ENCODE data around the gene MT2A. TPM values are rescaled to one million over a fixed set of nuclear protein-coding genes. Genes with fewer than 3 reads are reported as not detected.

The MT2A gene
- total and polyA plus RNA-seq, 2 of the 13 experiments (the other 11 are each of a cell fraction or from before 2014, with no cell fraction given), result 135 to 371 TPM

DNA sequence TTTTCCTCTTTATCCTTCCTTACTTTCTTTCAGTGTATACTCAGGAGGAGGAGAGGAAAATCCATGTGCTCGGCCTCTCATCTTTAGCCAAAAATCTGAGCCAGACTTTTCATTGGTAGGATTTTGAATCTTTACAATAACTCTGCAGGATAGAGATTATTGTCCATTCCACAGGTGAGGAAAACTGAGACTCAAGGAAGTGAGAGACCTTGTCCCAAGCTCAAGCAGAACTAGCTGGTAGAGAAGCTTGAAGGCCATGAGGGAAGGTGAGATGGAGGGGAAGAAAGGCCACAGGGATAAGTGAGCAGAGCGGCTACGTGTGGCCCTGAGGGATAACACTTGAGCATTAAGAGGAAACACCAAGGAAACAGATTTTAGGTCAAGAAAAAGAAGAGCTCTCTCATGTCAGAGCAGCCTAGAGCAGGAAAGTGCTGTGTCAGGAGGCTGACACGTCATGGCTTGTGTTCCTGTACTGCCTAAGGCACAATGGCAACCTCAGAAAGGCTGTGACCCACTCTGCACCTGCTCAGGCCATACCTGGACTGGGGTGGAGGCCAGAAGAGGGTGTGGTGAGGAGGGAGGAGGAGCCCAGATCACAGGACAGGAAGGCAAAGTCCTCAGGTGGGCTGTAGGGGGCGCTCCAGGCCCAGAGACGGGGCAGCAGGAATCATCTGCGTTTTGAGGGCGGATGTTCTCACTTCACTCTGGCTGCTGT, 31.6 kb upstream of the MT2A start (continued):
- TF ChIP-seq, protein P1, sequence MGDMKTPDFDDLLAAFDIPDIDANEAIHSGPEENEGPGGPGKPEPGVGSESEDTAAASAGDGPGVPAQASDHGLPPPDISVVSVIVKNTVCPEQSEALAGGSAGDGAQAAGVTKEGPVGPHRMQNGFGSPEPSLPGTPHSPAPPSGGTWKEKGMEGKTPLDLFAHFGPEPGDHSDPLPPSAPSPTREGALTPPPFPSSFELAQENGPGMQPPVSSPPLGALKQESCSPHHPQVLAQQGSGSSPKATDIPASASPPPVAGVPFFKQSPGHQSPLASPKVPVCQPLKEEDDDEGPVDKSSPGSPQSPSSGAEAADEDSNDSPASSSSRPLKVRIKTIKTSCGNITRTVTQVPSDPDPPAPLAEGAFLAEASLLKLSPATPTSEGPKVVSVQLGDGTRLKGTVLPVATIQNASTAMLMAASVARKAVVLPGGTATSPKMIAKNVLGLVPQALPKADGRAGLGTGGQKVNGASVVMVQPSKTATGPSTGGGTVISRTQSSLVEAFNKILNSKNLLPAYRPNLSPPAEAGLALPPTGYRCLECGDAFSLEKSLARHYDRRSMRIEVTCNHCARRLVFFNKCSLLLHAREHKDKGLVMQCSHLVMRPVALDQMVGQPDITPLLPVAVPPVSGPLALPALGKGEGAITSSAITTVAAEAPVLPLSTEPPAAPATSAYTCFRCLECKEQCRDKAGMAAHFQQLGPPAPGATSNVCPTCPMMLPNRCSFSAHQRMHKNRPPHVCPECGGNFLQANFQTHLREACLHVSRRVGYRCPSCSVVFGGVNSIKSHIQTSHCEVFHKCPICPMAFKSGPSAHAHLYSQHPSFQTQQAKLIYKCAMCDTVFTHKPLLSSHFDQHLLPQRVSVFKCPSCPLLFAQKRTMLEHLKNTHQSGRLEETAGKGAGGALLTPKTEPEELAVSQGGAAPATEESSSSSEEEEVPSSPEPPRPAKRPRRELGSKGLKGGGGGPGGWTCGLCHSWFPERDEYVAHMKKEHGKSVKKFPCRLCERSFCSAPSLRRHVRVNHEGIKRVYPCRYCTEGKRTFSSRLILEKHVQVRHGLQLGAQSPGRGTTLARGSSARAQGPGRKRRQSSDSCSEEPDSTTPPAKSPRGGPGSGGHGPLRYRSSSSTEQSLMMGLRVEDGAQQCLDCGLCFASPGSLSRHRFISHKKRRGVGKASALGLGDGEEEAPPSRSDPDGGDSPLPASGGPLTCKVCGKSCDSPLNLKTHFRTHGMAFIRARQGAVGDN (CRISPR knock-in tag; IDR thresholded peaks at IDR 0.05), result peak; percentile 58
- TF ChIP-seq KDM5B (CRISPR knock-in tag; IDR thresholded peaks at IDR 0.05; ENCODE audit: borderline replicate concordance) (0 out of 2 replicates have a peak, but pooled peaks have one; percentile 20), KLF6 (CRISPR knock-in tag; IDR thresholded peaks at IDR 0.05) (no peak), ELF3 (CRISPR knock-in tag; IDR thresholded peaks at IDR 0.05) (peak; percentile 78), SAFB2 (CRISPR knock-in tag; IDR thresholded peaks at IDR 0.05; ENCODE audit: borderline replicate concordance, low read depth) (no peak), TMF1 (CRISPR knock-in tag; IDR thresholded peaks at IDR 0.05; ENCODE audit: low read depth) (peak; percentile 50; the same call in 1 of the 2 replicates), ZSCAN12 (CRISPR knock-in tag; IDR thresholded peaks at IDR 0.05) (no peak), CREB1 (IDR thresholded peaks at IDR 0.05) (peak; percentile 52), CREB1 (CRISPR knock-in tag; IDR thresholded peaks at IDR 0.05) (no peak)

DNA sequence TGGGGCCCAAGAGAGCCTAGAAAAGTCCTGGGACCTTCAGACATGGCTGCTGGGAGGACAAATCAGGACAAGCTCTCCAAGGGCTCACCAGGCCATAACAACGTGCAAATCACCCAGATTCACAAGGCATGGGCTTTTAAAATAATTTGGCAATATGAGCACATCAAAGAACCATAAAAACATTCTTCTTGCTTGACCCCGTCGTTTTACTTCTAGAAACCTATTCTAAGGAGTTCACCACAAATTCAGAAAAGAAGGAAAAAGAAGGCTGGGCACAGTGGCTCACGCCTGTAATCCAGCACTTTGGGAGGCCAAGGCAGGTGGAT, 31.1 kb upstream of the MT2A start:
- Histone ChIP-seq H2AFZ (ENCODE audit: low read length) (no peak overlapping the region), H3K27ac (ENCODE audit: extremely low read length, insufficient read depth, low read length) (no peak overlapping the region), H3K27me3 (ENCODE audit: control insufficient read depth in 1 of 2, insufficient read depth in 2 of 2, low read length in 2 of 2) (peaks cover 0 to 5% of the 10 kb centered on the region in 2 experiments; a peak in 2 of 5 replicates), H3K9me3 (ENCODE audit: low read length) (peaks cover 4% of the 10 kb centered on the region; the same call in 1 of the 2 replicates), H3K4me2 (ENCODE audit: low read depth, low read length) (no peak overlapping the region), H4K20me1 (ENCODE audit: insufficient read depth, low read length) (no peaks in the 10 kb centered on the region), H3K4me1 (ENCODE audit: insufficient read depth, low read length) (no peaks in the 10 kb centered on the region), H3K4me3 (replicated peaks in 1 of 3; ENCODE audit: insufficient read depth in 1 of 3, low read depth in 2 of 3, low read length in 3 of 3) (no peak overlapping the region), H3K9ac (ENCODE audit: insufficient read depth, low read depth, low read length) (no peak overlapping the region), H3K36me3 (replicated peaks in 1 of 2; ENCODE audit: control insufficient read depth in 1 of 2, insufficient read depth in 2 of 2, low read length in 2 of 2) (no peaks in the 10 kb centered on the region), H3K79me2 (ENCODE audit: insufficient read depth, low read length) (no peaks in the 10 kb centered on the region)
- BruUV-seq (replicated peaks), result no TSS peak
- ATAC-seq, result no peak
- intact Hi-C loops (cut with micrococcal nuclease; ENCODE audit: unreplicated experiment) (loop anchor here (1.0 to 5.0 kb wide), 4 partner anchors 23 to 272 kb away; no protein-coding TSS in a partner anchor), in situ Hi-C loops (cut with HindIII; ENCODE audit: extremely low pct_ligation_motif_present, low pct_unique_long_range_greater_than_20kb) (loop anchor here (5.0 kb wide), 1 partner anchor 125 kb away; no protein-coding TSS in a partner anchor)
- no peak for DNase-seq (ENCODE audit: low spot score)
- FAIRE-seq, result no peak
- 70% methylated on average over 4 of the region's 4 CpGs for WGBS (ENCODE audit: low lambda C conversion rate)
- CTCF ChIA-PET (ENCODE audit: low intra/inter-chr PET ratio, low total read pairs), result interaction anchor here (1.0 to 1.5 kb wide), 2 partner anchors 23 to 125 kb away, joined by 4 to 20 read pairs; no protein-coding TSS in a partner anchor
- POLR2A ChIA-PET, result no interaction called here
- TF ChIP-seq ATF1 (CRISPR knock-in tag; IDR thresholded peaks at IDR 0.05) (no peak), ZNF432 (CRISPR knock-in tag; IDR thresholded peaks at IDR 0.05; ENCODE audit: borderline replicate concordance) (no peak)
- TF ChIP-seq, protein P2, sequence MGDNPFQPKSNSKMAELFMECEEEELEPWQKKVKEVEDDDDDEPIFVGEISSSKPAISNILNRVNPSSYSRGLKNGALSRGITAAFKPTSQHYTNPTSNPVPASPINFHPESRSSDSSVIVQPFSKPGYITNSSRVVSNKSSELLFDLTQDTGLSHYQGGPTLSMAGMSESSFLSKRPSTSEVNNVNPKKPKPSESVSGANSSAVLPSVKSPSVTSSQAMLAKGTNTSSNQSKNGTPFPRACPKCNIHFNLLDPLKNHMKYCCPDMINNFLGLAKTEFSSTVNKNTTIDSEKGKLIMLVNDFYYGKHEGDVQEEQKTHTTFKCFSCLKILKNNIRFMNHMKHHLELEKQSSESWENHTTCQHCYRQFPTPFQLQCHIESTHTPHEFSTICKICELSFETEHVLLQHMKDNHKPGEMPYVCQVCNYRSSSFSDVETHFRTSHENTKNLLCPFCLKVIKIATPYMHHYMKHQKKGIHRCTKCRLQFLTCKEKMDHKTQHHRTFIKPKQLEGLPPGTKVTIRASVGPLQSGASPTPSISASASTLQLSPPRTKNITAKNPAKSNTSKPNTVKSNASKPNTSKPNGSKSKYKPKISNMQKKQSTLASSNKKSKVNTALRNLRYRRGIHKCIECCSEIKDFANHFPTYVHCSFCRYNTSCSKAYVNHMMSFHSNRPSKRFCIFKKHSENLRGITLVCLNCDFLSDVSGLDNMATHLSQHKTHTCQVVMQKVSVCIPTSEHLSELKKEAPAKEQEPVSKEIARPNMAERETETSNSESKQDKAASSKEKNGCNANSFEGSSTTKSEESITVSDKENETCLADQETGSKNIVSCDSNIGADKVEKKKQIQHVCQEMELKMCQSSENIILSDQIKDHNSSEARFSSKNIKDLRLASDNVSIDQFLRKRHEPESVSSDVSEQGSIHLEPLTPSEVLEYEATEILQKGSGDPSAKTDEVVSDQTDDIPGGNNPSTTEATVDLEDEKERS (CRISPR knock-in tag; IDR thresholded peaks at IDR 0.05), result 0 out of 2 replicates have a peak, but pooled peaks have one; percentile 11
- TF ChIP-seq, protein P3, sequence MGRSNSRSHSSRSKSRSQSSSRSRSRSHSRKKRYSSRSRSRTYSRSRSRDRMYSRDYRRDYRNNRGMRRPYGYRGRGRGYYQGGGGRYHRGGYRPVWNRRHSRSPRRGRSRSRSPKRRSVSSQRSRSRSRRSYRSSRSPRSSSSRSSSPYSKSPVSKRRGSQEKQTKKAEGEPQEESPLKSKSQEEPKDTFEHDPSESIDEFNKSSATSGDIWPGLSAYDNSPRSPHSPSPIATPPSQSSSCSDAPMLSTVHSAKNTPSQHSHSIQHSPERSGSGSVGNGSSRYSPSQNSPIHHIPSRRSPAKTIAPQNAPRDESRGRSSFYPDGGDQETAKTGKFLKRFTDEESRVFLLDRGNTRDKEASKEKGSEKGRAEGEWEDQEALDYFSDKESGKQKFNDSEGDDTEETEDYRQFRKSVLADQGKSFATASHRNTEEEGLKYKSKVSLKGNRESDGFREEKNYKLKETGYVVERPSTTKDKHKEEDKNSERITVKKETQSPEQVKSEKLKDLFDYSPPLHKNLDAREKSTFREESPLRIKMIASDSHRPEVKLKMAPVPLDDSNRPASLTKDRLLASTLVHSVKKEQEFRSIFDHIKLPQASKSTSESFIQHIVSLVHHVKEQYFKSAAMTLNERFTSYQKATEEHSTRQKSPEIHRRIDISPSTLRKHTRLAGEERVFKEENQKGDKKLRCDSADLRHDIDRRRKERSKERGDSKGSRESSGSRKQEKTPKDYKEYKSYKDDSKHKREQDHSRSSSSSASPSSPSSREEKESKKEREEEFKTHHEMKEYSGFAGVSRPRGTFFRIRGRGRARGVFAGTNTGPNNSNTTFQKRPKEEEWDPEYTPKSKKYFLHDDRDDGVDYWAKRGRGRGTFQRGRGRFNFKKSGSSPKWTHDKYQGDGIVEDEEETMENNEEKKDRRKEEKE (IDR thresholded peaks at IDR 0.05), result no peak
